IMR-90 (cell line): ENCODE measurements around the gene PKM. TPM values are rescaled to one million over a fixed set of nuclear protein-coding genes. Genes with fewer than 3 reads are reported as not detected.
A peak's percentile ranks its signal among the peaks of the same experiment; 100 is the strongest.

Source experiments
- ATAC-seq: fragments of 200-7000 bp; cut with Tn5 transposase; 2 replicates; pipeline ENCODE4 v1.9.1; 2020; ENCODE audit warnings: low read depth, mild to moderate bottlenecking, moderate library complexity
- BruUV-seq: library from RNA; stranded (reverse); fragments of 400-500 nt; replicated peaks from 2 replicates; lab custom pipeline; 2021; lab: Mats Ljungman, UMichigan
- CTCF ChIA-PET: fragments of 300-600 bp; formaldehyde crosslinking; extraction: SDS; loops from one replicate; lab custom pipeline; 2021; ENCODE audit warnings: antibody characterized with exemption; lab: Yijun Ruan, JAX
- POLR2A ChIA-PET: fragments of 300-600 bp; sonication (Branson Sonifier 250); formaldehyde crosslinking; loops from one replicate; lab custom pipeline; 2022; ENCODE audit warnings: antibody characterized with exemption; ENCODE audit not compliant: unreplicated experiment; lab: Charles Lee
- DNase-seq: peaks from one replicate; pipeline ENCODE4 v3.0.0; 2013
- H2AFZ ChIP-seq: replicated peaks from 2 replicates; pipeline ENCODE3; 2013; ENCODE audit warnings: low read length, mild to moderate bottlenecking; ENCODE audit not compliant: poor library complexity
- H2AK5ac ChIP-seq: 2 replicates; pipeline ENCODE4 v1.6.1; 2013; ENCODE audit warnings: low read depth, low read length, inconsistent platforms
- H2AK9ac ChIP-seq: replicated peaks from 2 replicates; pipeline ENCODE3; 2013; ENCODE audit warnings: mild to moderate bottlenecking, low read depth, low read length, moderate library complexity; ENCODE audit not compliant: poor library complexity
- H2BK120ac ChIP-seq: 2 replicates; pipeline ENCODE4 v1.6.1; 2013; ENCODE audit warnings: low read depth, low read length, inconsistent platforms
- H2BK15ac ChIP-seq: 3 replicates; pipeline ENCODE4 v1.6.1; 2013; ENCODE audit warnings: low read depth, low read length, inconsistent platforms
- H2BK20ac ChIP-seq: 2 replicates; pipeline ENCODE4 v1.6.1; 2013; ENCODE audit warnings: low read depth, mild to moderate bottlenecking, inconsistent platforms, low read length, moderate library complexity
- H2BK5ac ChIP-seq: 2 replicates; pipeline ENCODE4 v1.6.1; 2013; ENCODE audit warnings: mild to moderate bottlenecking, low read depth, low read length, inconsistent platforms; ENCODE audit not compliant: poor library complexity, severe bottlenecking
- H3K14ac ChIP-seq: replicated peaks from 2 replicates; pipeline ENCODE4 v1.6.1; 2013; ENCODE audit warnings: low read depth, low read length, inconsistent platforms
- H3K18ac ChIP-seq: 2 replicates; pipeline ENCODE4 v1.6.1; 2013; ENCODE audit warnings: low read depth, low read length, control low read depth
- H3K23ac ChIP-seq: 2 replicates; pipeline ENCODE4 v1.6.1; 2013; ENCODE audit warnings: low read depth, low read length, inconsistent platforms
- H3K27ac ChIP-seq: 2 replicates; pipeline ENCODE4 v1.5.1; 2013; ENCODE audit warnings: mild to moderate bottlenecking, control low read depth, low read length; ENCODE audit not compliant: insufficient read depth
- H3K27me3 ChIP-seq: 2 replicates; pipeline ENCODE4 v1.6.1; 2013; ENCODE audit warnings: low read length; ENCODE audit not compliant: control insufficient read depth, insufficient read depth
- H3K36me3 ChIP-seq: 2 replicates; pipeline ENCODE4 v1.6.1; 2013; ENCODE audit warnings: low read length, mixed read lengths; ENCODE audit not compliant: control insufficient read depth, insufficient read depth
- H3K4ac ChIP-seq: 2 replicates; pipeline ENCODE4 v1.6.1; 2013; ENCODE audit warnings: low read depth, low read length, inconsistent platforms
- H3K4me1 ChIP-seq: 2 replicates; pipeline ENCODE4 v1.6.1; 2013; ENCODE audit warnings: low read length, mixed read lengths; ENCODE audit not compliant: control insufficient read depth, insufficient read depth
- H3K4me2 ChIP-seq: 2 replicates; pipeline ENCODE4 v1.6.1; 2013; ENCODE audit warnings: low read depth, mild to moderate bottlenecking, control low read depth, low read length, moderate library complexity
- H3K4me3 ChIP-seq: 2 replicates; pipeline ENCODE4 v1.5.1; 2013; ENCODE audit warnings: low read depth, mild to moderate bottlenecking, control low read depth, low read length, moderate library complexity; ENCODE audit not compliant: insufficient read depth
- H3K56ac ChIP-seq: 2 replicates; pipeline ENCODE4 v1.6.1; 2013; ENCODE audit warnings: low read length, inconsistent platforms; ENCODE audit not compliant: insufficient read depth; ENCODE audit errors: extremely low read depth
- H3K79me1 ChIP-seq, 2 experiments: 2 replicates each; pipeline ENCODE4 v1.6.1; 2013; ENCODE audit warnings: low read length in 2 of 2, inconsistent platforms in 1 of 2, low read depth in 1 of 2
- H3K9ac ChIP-seq: 2 replicates; pipeline ENCODE4 v1.6.1; 2013; ENCODE audit warnings: low read depth, low read length, control low read depth
- H3K9me1 ChIP-seq: 2 replicates; pipeline ENCODE4 v1.6.1; 2013; ENCODE audit warnings: low read length, inconsistent platforms; ENCODE audit not compliant: insufficient read depth
- H3K9me3 ChIP-seq: 2 replicates; pipeline ENCODE4 v1.6.1; 2013; ENCODE audit warnings: low read length; ENCODE audit not compliant: control insufficient read depth, insufficient read depth
- H4K20me1 ChIP-seq: 2 replicates; pipeline ENCODE4 v1.6.1; 2013; ENCODE audit warnings: low read length, inconsistent platforms; ENCODE audit not compliant: insufficient read depth
- H4K5ac ChIP-seq: 2 replicates; pipeline ENCODE4 v1.6.1; 2013; ENCODE audit warnings: mild to moderate bottlenecking, low read depth, low read length, control low read depth
- H4K8ac ChIP-seq, 2 experiments: 2 replicates each; pipeline ENCODE4 v1.6.1; 2013; ENCODE audit warnings: low read depth in 2 of 2, low read length in 2 of 2, control low read depth in 1 of 2, inconsistent platforms in 1 of 2
- H4K91ac ChIP-seq: 2 replicates; pipeline ENCODE4 v1.6.1; 2013; ENCODE audit warnings: low read depth, low read length, inconsistent platforms; ENCODE audit not compliant: insufficient read depth
- BHLHE40 ChIP-seq: fragments of 150-350 bp; IDR thresholded peaks from 2 replicates; pipeline ENCODE4 v1.6.1; 2016; ENCODE audit warnings: mild to moderate bottlenecking, low read depth, low read length
- CEBPB ChIP-seq: IDR thresholded peaks from 2 replicates; pipeline ENCODE4 v1.6.1; 2012; ENCODE audit warnings: low read depth, low read length, improper control_type of control experiment
- FOS ChIP-seq: fragments of 150-350 bp; IDR thresholded peaks from 2 replicates; pipeline ENCODE4 v1.6.1; 2016; ENCODE audit warnings: low read depth, low read length
- MAZ ChIP-seq: IDR thresholded peaks from 2 replicates; pipeline ENCODE4 v1.6.1; 2012; ENCODE audit warnings: low read depth, mild to moderate bottlenecking, low read length, improper control_type of control experiment, moderate library complexity, borderline replicate concordance
- MXI1 ChIP-seq: IDR thresholded peaks from 2 replicates; pipeline ENCODE4 v1.6.1; 2012; ENCODE audit warnings: low read depth, mild to moderate bottlenecking, low read length, moderate library complexity, borderline replicate concordance
- RAD21 ChIP-seq: IDR thresholded peaks from 2 replicates; pipeline ENCODE4 v1.6.1; 2012; ENCODE audit warnings: low read length, improper control_type of control experiment
- RFX5 ChIP-seq: IDR thresholded peaks from 2 replicates; pipeline ENCODE4 v1.8.0; 2012; ENCODE audit warnings: low read depth, mild to moderate bottlenecking, low read length, moderate library complexity
- WGBS, 2 experiments: methylation state at CpG; one replicate each; pipeline versions ENCODE4 v1.1.5 to v1.1.7; 2013; ENCODE audit warnings: missing lambda C conversion rate in 2 of 2; ENCODE audit not compliant: insufficient read length in 1 of 2; ENCODE audit errors: extremely low coverage in 2 of 2; 5-methylcytosine and 5-hydroxymethylcytosine counted together
- dilution Hi-C: fragments of 300-500 bp; cut with HindIII; formaldehyde crosslinking; loops from one replicate; pipeline ENCODE4 v1.14.3; 2018; ENCODE audit warnings: low sequenced_read_pairs; ENCODE audit not compliant: unreplicated experiment
- in situ Hi-C: fragments of 300-500 bp; cut with MboI; formaldehyde crosslinking; loops from 3 replicates; pipeline ENCODE4 v1.14.3; 2019; ENCODE audit warnings: low sequenced_read_pairs, inconsistent platforms, mixed read lengths
- intact Hi-C: fragments of 100-400 bp; cut with micrococcal nuclease; formaldehyde crosslinking; loops from 2 replicates; pipeline ENCODE4 v1.10.0; 2022
- polyA plus RNA-seq, 3 experiments: library from polyadenylated mRNA; depleted of rRNA; stranded (reverse); fragments of >200 nt; gene quantifications; 2 replicates each; pipeline ENCODE4 v1.2.3, GENCODE V29; 2012; ENCODE audit warnings: low replicate concordance in 1 of 3
- total RNA-seq: library from RNA; depleted of rRNA; stranded (reverse); fragments of >200 nt; gene quantifications from 2 replicates; pipeline ENCODE4 v1.2.3, GENCODE V29; 2012

Gene PKM
- total and polyA plus RNA-seq, 2 of the 4 experiments (the other 2 are of a cell fraction), result 2,219 to 3,859 TPM

GRCh38 chr15:72227192-72227586, 3.8 kb downstream of the PKM start:
- Histone ChIP-seq H2BK120ac (peak overlapping the region; percentile 38; the same call in 1 of the 2 replicates), H2BK5ac (peak overlapping the region; percentile 99), H4K5ac (peak overlapping the region; percentile 57), H3K79me1 (peaks cover 4 to 49% of the 10 kb centered on the region in 2 experiments; a peak in 2 of 4 replicates), H3K9me1 (peaks cover 25% of the 10 kb centered on the region), H3K4me3 (no peak overlapping the region), H3K4ac (peak overlapping the region; percentile 95), H3K27me3 (no peaks in the 10 kb centered on the region), H3K14ac (peak overlapping the region; percentile 81), H3K36me3 (peaks cover 20% of the 10 kb centered on the region), H3K9ac (peak overlapping the region; percentile 36; the same call in 1 of the 2 replicates), H3K56ac (peak overlapping the region; percentile 37), H4K91ac (0 out of 2 replicates have a peak overlapping the region, but pooled peaks have one; percentile 81), H2BK20ac (peak overlapping the region; percentile 27; the same call in 1 of the 2 replicates), H2AFZ (no peak overlapping the region), H3K4me2 (peak overlapping the region; percentile 77), H2BK15ac (peak overlapping the region; percentile 8; the same call in 1 of the 3 replicates), H3K27ac (peak overlapping the region; percentile 83), H3K4me1 (peaks cover 30% of the 10 kb centered on the region), H2AK5ac (no peak overlapping the region), H3K9me3 (no peaks in the 10 kb centered on the region), H4K20me1 (peaks cover 69% of the 10 kb centered on the region), H2AK9ac (no peak overlapping the region), H3K18ac (peak overlapping the region; percentile 69; the same call in 1 of the 2 replicates), H3K23ac (peak overlapping the region; percentile 40; the same call in 1 of the 2 replicates), H4K8ac (peak overlapping the region; percentile 45 to 82)
- DNase-seq, result peak; percentile 91
- intact Hi-C loops (no loop called here), in situ Hi-C loops (no loop called here), dilution Hi-C loops (no loop called here)
- ATAC-seq, result no peak
- BruUV-seq, result no TSS peak
- 40% methylated on average over 2 of the region's 8 CpGs; no CpG with 5 or more reads in 1 of the 2 experiments for WGBS, 2 experiments
- TF ChIP-seq MXI1, result no peak
- no peak for TF ChIP-seq BHLHE40
- no peak for TF ChIP-seq CEBPB
- TF ChIP-seq RFX5, result no peak
- TF ChIP-seq RAD21, result no peak
- peak; percentile 72 for TF ChIP-seq FOS
- no peak for TF ChIP-seq MAZ
- ChIA-PET CTCF (interaction anchor here (0.7 to 1.5 kb wide), 5 partner anchors 10 to 31 kb away, joined by 3 to 11 read pairs (median 3); no protein-coding TSS in a partner anchor), POLR2A (interaction anchor here (1.8 kb wide), 1 partner anchor 9 kb away, joined by 12 read pairs; no protein-coding TSS in a partner anchor)
